HUES64 (cell line): ENCODE data around the gene RRM2.

Experiments used
- H3K27ac ChIP-seq: 2 replicates; pipeline ENCODE4 v1.7.0; 2013; ENCODE audit warnings: low read depth, low read length, inconsistent platforms
- H3K27me3 ChIP-seq: 2 replicates; pipeline ENCODE4 v1.6.1; 2013; ENCODE audit warnings: mild to moderate bottlenecking, low read length; ENCODE audit not compliant: insufficient read depth
- H3K36me3 ChIP-seq: 2 replicates; pipeline ENCODE4 v1.6.1; 2013; ENCODE audit warnings: mild to moderate bottlenecking, low read length; ENCODE audit not compliant: insufficient read depth
- H3K4me1 ChIP-seq: 2 replicates; pipeline ENCODE4 v1.6.1; 2013; ENCODE audit warnings: mild to moderate bottlenecking, low read length, moderate library complexity; ENCODE audit not compliant: insufficient read depth
- H3K4me3 ChIP-seq: 2 replicates; pipeline ENCODE4 v1.5.1; 2013; ENCODE audit warnings: mild to moderate bottlenecking, low read length, moderate library complexity
- H3K9ac ChIP-seq: 2 replicates; pipeline ENCODE4 v1.6.1; 2013; ENCODE audit warnings: mild to moderate bottlenecking, low read depth, low read length
- H3K9me3 ChIP-seq: 2 replicates; pipeline ENCODE4 v1.6.1; 2013; ENCODE audit warnings: low read depth, low read length; ENCODE audit not compliant: insufficient read depth
- WGBS: fragments of 150-250, 120-280 bp; methylation state at CpG from one replicate; pipeline ENCODE4 v1.1.7; 2013; ENCODE audit warnings: missing lambda C conversion rate; 5-methylcytosine and 5-hydroxymethylcytosine counted together

The RRM2 gene

DNA sequence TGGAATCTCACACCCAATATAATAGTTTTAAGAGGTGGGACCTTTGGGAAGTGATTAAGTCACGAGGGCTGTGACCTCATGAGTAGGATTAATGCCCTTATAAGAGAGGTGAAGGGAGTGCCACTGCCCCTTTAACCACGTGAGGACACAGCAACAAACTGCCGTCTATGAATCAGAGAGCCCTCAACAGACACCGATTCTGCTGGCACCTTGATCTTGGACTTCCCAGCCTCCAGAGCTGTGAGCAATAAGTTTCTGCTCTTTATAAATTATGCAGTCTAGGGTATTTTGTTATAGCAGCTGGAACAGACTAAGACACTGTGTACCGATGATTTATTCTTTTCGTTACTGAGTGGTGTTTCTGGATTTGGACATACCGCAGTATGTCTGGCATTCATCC is 56.2 kb downstream of the RRM2 start:
- Histone ChIP-seq H3K4me3 (no peak overlapping the region), H3K27me3 (no peaks in the 10 kb centered on the region), H3K9ac (no peak overlapping the region), H3K4me1 (no peaks in the 10 kb centered on the region), H3K27ac (no peak overlapping the region), H3K36me3 (no peaks in the 10 kb centered on the region), H3K9me3 (no peaks in the 10 kb centered on the region)
- WGBS, result 92% methylated on average over 7 of the region's 7 CpGs

DNA sequence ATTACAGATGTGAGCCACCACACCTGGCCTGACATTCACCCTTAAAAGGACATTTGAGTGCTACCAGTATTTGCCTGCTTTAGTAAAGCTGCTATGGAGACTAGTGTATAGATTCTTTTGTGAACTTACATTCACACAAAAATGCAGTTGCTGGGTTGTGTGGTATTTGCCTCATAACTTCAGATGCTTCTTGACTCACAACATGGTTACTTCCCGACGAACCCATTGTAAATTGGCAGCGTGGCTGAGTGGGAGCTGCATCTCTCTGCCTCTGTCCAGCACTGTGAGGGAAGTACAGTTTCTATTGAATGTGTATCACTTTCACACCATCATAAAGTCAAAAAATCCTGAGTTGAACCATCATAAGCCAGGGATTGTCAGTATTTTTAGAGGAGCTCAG is 56.9 kb downstream of the RRM2 start:
- Histone ChIP-seq H3K4me3 (no peak overlapping the region), H3K4me1 (no peaks in the 10 kb centered on the region), H3K27me3 (no peaks in the 10 kb centered on the region), H3K36me3 (no peaks in the 10 kb centered on the region), H3K9me3 (no peaks in the 10 kb centered on the region), H3K9ac (no peak overlapping the region), H3K27ac (no peak overlapping the region)
- WGBS, result 73% methylated on average over 3 of the region's 3 CpGs

- Histone ChIP-seq H3K9me3 (no peaks in the 10 kb centered on the region), H3K4me1 (no peaks in the 10 kb centered on the region), H3K27ac (no peak overlapping the region), H3K36me3 (no peaks in the 10 kb centered on the region), H3K4me3 (no peak overlapping the region), H3K27me3 (no peaks in the 10 kb centered on the region), H3K9ac (no peak overlapping the region)
- WGBS, result 89% methylated on average over 7 of the region's 7 CpGs
Measured at GRCh38 chr2:10180229-10180628, 57.7 kb downstream of the RRM2 start.
